HT-29 (cell line): ENCODE measurements around the gene TBATA. TPM values are rescaled to one million over a fixed set of nuclear protein-coding genes. Genes with fewer than 3 reads are reported as not detected.

Experiments
- DNase-seq: peaks from one replicate; pipeline ENCODE4 v3.0.0-alpha.2; 2015; ENCODE audit warnings: low spot score
- total RNA-seq: library from RNA; depleted of rRNA; stranded (reverse); fragments of >200 nt; shearing (Covaris generic); gene quantifications from 2 replicates; pipeline ENCODE4 v1.2.3, GENCODE V29; 2014; rRNA removed

Gene TBATA
- total RNA-seq: not detected in 2 replicates

GRCh38 chr10:70785190-70785589 lies at the start of gene TBATA:
TBATA (minus strand) TSS chr10:70785377; CDS start chr10:70783379, 1,998 bp downstream.
- DNase-seq: no peak

DNA sequence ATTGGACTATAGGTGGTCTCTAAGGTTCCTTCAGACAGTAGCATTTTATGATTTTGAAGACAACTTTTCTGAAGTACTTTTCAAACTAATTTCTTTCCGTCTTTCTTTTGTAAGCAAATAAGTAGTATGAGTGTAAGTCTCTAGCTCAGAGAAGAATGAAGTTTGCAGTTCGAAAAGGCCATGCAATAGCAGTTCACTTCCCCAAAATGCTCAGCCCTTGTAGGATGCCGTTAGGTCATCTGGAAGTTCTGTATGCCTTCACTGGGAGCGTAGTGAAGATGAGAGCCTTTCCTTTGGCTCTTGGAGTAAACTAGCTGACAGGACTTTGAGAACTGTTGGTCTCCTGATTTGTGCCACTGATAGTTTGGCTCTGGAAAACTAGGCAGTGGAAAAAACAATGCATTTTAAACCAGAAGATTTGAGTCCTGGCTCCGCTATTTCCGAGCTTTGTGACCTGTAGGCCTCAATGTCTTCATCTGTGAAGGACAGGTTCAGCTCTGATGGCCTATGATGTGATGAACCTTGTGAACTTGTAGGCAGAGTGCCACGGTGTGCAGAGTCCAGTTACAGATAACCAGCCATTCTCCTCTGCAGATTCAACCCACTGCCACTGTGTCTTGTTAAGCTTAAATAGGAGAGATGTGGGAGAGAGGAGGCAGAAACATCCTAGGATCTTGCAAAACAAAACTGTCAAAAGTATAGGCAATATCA lies 49.4 kb upstream of the TBATA start:
- DNase-seq: no peak

GRCh38 chr10:70834021-70834420 lies 48.8 kb upstream of the TBATA start:
- no peak for DNase-seq

DNA sequence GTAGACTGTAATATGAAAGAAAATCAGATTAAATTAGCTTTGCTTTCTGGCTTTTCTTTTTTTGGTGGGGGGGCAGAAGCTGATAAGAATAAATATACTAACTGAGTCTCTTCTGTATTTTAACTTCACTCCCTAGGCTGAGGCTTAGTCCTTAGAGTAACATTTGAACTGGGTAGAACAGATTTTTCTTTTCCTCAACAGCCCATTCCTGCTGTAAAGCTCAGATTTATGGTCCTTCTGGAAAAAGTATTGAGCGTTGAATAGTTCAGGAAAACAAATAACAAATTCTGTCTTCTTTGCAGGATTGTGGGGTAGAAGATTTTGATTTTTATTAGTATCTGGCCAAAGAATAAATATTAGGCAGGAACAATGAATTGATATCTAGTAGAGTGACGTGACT lies 48.4 kb upstream of the TBATA start:
- DNase-seq: no peak

DNA sequence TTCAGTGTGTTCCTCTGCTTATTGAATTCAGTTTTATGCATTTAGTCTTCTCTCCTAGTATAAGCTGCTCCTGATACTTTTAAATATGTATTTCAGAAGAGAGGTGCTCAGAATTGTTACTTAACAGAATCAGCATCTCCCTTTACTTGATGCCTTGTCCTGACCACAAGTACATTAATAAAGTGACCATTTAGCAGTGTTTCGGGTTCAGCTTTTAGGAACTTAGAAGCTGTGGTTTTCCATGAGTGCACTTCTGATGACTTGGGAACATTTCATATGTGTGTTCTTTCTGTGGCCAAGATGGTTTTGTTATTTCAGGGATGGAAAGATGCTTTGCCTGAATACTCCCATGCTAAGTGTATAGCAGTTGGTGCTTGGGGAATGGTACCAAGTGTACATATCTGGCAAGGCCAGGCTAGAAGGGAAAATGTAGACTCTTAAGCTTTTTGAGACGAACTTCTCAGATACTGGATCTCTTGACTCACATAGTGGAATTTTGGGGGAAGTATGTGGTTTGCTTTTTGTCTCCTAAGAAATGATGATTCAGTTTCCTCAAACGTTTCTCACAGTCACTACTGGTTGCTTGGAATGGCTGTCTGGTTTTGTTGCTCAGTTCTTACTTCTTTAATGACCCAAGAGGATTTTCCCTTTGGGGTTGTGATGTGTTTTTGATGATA lies 47.8 kb upstream of the TBATA start:
- DNase-seq: no peak

- DNase-seq: no peak
These were observed 47.0 kb upstream of the TBATA start for GRCh38 chr10:70832221-70832620.

DNA sequence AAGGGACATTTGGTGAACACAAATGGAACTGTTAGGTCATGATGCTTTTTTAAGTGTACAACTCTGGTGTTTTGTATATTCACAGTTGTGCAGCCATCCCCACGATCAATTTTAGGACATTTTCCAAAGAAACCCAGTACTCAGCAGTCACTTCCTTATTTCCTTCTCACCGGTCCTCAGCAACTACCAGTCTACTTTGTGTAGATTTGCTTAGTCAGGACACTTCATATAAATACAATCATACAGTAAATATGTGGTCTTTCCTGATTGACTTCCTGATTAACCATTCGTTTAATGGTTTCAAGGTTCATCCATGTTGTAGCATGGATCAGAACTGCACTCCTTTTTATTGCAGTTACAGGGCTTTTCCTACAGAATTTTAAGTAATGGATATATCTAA lies 45.0 kb upstream of the TBATA start:
- DNase-seq: peak; percentile 86

GRCh38 chr10:70829543-70829942 lies 44.4 kb upstream of the TBATA start:
- no peak for DNase-seq

DNA sequence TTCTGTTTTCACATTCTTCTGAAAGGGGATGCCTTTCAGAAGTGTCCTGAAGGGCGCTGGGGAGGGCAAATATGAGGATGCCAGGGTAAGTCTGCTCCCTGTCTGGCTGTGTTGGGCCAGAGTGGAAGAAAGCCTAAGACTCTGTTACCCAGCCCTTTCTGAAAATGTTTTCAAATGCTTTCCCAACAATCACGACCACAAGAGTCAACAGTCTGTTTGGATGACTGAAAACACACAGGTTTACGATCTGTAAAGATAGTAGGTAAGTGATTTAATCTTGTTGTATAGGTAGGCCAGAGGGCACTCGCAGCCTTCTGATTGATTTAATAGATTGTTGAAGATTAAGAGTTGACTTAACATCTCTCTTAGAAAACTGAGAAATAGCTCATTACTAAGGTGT lies 43.7 kb upstream of the TBATA start:
- no peak for DNase-seq

DNA sequence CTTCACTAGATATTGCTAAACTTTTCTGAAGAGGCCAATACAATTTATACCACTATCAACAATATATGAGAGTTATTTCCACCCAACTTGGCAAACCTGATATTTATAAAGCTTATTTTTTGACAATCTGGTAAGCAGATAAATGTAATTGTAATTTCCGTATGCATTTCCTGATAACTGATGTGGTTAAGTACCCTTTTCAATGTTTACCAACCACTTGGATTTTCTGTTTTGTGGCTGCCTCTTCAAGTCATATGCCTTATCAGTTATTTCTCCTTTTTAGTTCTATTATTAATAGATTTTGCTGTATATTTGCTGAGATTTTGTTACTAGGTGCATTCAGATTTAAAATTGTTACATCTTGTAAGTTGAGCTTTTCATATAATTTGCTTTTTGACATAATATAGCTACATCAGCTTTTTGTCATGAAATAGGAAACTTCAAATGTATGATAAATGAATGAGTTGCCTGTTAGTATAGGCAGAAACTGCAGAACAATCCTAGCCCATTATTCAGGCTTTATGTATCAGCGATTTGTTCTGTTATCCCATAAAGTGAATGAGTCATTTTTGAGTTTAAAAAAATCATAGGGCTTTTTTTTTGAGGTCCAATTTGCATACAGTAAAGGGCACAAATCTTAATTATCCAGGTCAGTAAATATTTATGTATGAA lies 42.0 kb upstream of the TBATA start:
- DNase-seq: no peak

- no peak for DNase-seq
These were observed 37.1 kb upstream of the TBATA start for GRCh38 chr10:70822076-70822820.

- no peak for DNase-seq
These were observed 36.0 kb upstream of the TBATA start for GRCh38 chr10:70820976-70821750.

- DNase-seq: peak; percentile 92
These were observed 31.2 kb upstream of the TBATA start for GRCh38 chr10:70816220-70816894.

GRCh38 chr10:70815504-70816219 lies 30.5 kb upstream of the TBATA start, which contains the start of gene SGPL1:
SGPL1 (plus strand) TSS chr10:70815948; CDS start chr10:70816854, 906 bp downstream.
- DNase-seq: peak; percentile 90

DNA sequence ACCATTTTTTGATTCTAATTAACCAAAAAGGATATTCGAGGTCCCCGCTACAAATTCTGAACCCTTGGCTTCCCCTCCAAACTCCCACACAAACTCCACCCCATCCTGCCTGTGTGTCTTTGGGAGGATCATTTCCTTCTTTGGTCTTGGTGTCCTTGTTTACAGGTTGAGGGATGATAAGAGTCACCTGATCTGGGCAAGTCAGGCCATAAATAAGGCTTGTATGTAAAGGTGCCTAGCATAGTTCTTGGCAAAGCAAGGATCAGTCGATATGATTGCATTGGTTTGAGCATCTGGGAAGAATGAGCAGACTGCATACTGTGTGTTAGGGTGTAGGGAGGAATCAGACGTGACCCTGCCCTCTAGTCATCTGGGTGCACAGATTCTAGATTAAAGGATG lies 28.9 kb upstream of the TBATA start:
- no peak for DNase-seq

GRCh38 chr10:70812814-70813213 lies 27.6 kb upstream of the TBATA start:
- DNase-seq: no peak

DNA sequence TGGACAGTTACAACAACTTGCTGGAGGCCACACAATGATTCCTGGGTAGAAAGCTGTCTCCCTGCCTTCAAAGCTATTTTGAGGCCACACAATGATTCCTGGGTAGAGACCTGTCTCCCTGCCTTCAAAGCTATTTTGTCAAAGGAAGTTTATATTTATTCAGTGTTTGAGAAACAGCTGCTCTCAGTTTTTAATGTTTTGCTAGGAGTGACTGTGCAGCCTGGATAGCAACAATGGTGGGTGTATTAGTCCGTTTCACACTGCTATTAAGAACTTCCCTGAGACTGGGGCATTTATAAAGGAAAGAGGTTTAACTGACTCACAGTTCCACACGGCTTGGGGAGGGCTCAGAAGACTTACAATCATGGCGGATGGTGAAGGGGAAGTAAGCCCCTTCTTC lies 26.7 kb upstream of the TBATA start:
- no peak for DNase-seq

DNA sequence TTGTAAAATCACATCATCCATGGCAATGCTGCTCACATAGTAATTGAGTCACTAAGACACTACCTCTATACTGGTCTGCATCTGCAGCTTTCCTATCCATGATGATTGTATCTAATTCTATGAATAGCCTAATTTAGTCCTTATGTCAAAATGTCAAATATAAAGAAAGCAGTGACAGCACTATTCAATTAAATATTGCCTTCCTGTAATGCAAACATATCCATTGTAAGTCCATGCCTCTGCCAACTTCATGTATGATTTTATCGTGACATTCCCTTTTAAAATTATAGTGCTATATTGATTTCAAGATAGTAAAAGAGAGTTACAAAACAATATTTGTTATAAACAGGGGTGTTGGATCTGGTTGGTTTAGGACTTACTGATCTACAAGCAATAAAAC lies 25.8 kb upstream of the TBATA start:
- no peak for DNase-seq

GRCh38 chr10:70809726-70810125 lies 24.5 kb upstream of the TBATA start:
- no peak for DNase-seq
